HG03469 (cell line): Measurements from ENCODE around the gene CDKAL1.
A peak's percentile ranks its signal among the peaks of the same experiment; 100 is the strongest.
"Not testable (repeated sequence)": the region's sequence is repeated elsewhere in the genome, so short reads cannot be mapped to it uniquely, and the experiment has no call there.

ENCODE experiments used
- ATAC-seq: cut with Tn5 transposase; IDR thresholded peaks from one replicate; pipeline ENCODE4 v1.9.1; 2021; ENCODE audit warnings: mild to moderate bottlenecking, moderate library complexity, moderate number of reproducible peaks; ENCODE audit not compliant: unreplicated experiment

CDKAL1 gene

GRCh38 chr6:20632696-20633095 is 98.4 kb downstream of the CDKAL1 start:
- no peak for ATAC-seq

GRCh38 chr6:20633566-20634340 is 99.5 kb downstream of the CDKAL1 start:
- ATAC-seq, result no peak

- ATAC-seq, result no peak
Observed at GRCh38 chr6:20639161-20639560, 104.9 kb downstream of the CDKAL1 start.

- no peak for ATAC-seq
Observed at GRCh38 chr6:20640181-20640580, 105.9 kb downstream of the CDKAL1 start.

- ATAC-seq, result no peak
Observed at GRCh38 chr6:20642441-20642840, 108.2 kb downstream of the CDKAL1 start.

GRCh38 chr6:20644667-20645370 is 110.6 kb downstream of the CDKAL1 start:
- no peak for ATAC-seq

- ATAC-seq, result not testable (repeated sequence)
Observed at GRCh38 chr6:20645572-20645971, 111.3 kb downstream of the CDKAL1 start.

- ATAC-seq, result no peak
Observed at GRCh38 chr6:20647585-20647984, 113.3 kb downstream of the CDKAL1 start.

GRCh38 chr6:20649696-20650470 is 115.6 kb downstream of the CDKAL1 start:
- not testable (repeated sequence) for ATAC-seq

- no peak for ATAC-seq
Observed at GRCh38 chr6:20652299-20653084, 118.2 kb downstream of the CDKAL1 start.

GRCh38 chr6:20653085-20653479 is 118.8 kb downstream of the CDKAL1 start:
- no peak for ATAC-seq

GRCh38 chr6:20655317-20655716 is 121.1 kb downstream of the CDKAL1 start:
- ATAC-seq, result no peak

GRCh38 chr6:20657274-20657800 is 123.1 kb downstream of the CDKAL1 start:
- ATAC-seq, result no peak

GRCh38 chr6:20658053-20658452 is 123.8 kb downstream of the CDKAL1 start:
- no peak for ATAC-seq

GRCh38 chr6:20658516-20658915 is 124.3 kb downstream of the CDKAL1 start:
- ATAC-seq, result no peak

- no peak for ATAC-seq
Observed at GRCh38 chr6:20660534-20660933, 126.3 kb downstream of the CDKAL1 start.

- no peak for ATAC-seq
Observed at GRCh38 chr6:20661721-20662120, 127.5 kb downstream of the CDKAL1 start.

GRCh38 chr6:20664250-20664649 is 130.0 kb downstream of the CDKAL1 start:
- no peak for ATAC-seq

- no peak for ATAC-seq
Observed at GRCh38 chr6:20665290-20665689, 131.0 kb downstream of the CDKAL1 start.

GRCh38 chr6:20669571-20670314 is 135.5 kb downstream of the CDKAL1 start:
- ATAC-seq, result peak; percentile 92
